Neural progenitor cell (in vitro differentiated cells): ENCODE data around the gene CNTRL.

ENCODE experiments used
- CTCF ChIP-seq: fragments of 200-600 bp; sonication (generic); IDR thresholded peaks from 2 replicates; pipeline ENCODE4 v1.5.1; 2017; ENCODE audit warnings: antibody characterized with exemption, mild to moderate bottlenecking
- EZH2phosphoT487 ChIP-seq: fragments of 200-600 bp; sonication (generic); IDR thresholded peaks from 2 replicates; pipeline ENCODE4 v1.6.1; 2017; ENCODE audit warnings: antibody characterized with exemption

DNA sequence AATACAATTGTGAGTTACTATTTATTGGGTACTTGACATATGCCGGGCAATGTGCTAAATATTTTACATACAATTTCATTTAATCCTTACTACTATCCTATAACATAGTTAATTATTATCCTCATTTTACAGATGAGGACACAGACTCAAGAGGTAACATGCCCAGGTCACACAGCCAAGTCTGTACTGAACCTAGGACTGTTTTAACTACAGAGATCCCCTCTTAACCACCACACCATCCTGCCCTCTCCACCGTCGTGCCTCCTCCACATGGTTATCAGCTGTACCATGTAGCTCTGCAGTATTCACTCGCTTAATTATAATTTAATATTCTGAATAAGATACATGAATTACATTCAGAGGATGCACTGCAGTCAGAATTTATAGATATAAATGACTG lies 121.6 kb downstream of the CNTRL start:
- TF ChIP-seq CTCF (no peak), EZH2phosphoT487 (no peak)
